GM21360 (cell line): ENCODE data around the gene BPIFB6.
"Not testable (repeated sequence)": the region's sequence is repeated elsewhere in the genome, so short reads cannot be mapped to it uniquely, and the experiment has no call there.

Source experiments
- ATAC-seq: cut with Tn5 transposase; IDR thresholded peaks from one replicate; pipeline ENCODE4 v1.9.1; 2021; ENCODE audit warnings: mild to moderate bottlenecking, moderate library complexity; ENCODE audit not compliant: unreplicated experiment

BPIFB6 gene

GRCh38 chr20:33027769-33028751 lies 3.4 kb upstream of the BPIFB6 start:
- no peak for ATAC-seq

- ATAC-seq = no peak
Observed at GRCh38 chr20:33028875-33029274, 2.6 kb upstream of the BPIFB6 start.

GRCh38 chr20:33030076-33030475 lies 1.4 kb upstream of the BPIFB6 start:
- ATAC-seq = no peak

- no peak for ATAC-seq
Observed at GRCh38 chr20:33030569-33030968, 879 bp upstream of the BPIFB6 start.

DNA sequence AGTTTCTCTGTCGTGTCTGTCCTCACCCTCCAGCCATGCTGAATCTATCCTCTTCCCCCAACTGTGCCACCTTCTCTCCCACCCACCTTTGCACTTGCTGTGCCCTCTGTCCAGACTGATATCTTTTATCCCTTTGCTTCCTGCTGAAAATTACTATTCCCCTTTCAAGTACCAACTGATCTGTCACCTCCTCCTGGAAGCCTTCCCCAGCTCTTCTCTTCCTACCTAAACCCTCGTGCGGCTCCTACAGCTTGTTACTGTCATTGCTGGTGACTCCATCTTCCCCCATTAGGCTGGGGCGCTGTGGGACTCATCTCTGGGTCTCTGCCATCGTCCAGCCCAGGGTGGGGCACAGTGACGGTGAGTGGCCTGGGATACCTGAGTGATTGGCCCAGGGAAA lies 1.1 kb downstream of the BPIFB6 start:
- no peak for ATAC-seq

- no peak for ATAC-seq
Observed at GRCh38 chr20:33033381-33033780, 1.9 kb downstream of the BPIFB6 start.

DNA sequence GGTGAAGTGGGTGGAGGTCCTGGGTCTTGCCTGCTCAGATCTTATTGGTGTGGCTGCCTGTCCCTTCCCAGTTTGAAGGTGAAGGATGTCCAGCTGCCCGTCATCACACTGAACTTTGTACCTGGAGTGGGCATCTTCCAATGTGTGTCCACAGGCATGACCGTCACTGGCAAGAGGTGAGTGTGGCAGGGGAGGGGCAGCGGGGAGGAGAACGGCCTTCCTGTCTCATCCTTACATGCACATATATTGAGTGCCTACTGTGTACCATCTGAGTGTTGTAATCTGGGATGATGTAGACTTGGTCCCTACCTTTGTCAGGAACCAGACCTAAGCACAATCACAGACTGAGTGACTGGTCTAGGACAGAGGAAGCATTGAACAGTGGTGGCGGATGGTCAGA lies 2.7 kb downstream of the BPIFB6 start:
- no peak for ATAC-seq

DNA sequence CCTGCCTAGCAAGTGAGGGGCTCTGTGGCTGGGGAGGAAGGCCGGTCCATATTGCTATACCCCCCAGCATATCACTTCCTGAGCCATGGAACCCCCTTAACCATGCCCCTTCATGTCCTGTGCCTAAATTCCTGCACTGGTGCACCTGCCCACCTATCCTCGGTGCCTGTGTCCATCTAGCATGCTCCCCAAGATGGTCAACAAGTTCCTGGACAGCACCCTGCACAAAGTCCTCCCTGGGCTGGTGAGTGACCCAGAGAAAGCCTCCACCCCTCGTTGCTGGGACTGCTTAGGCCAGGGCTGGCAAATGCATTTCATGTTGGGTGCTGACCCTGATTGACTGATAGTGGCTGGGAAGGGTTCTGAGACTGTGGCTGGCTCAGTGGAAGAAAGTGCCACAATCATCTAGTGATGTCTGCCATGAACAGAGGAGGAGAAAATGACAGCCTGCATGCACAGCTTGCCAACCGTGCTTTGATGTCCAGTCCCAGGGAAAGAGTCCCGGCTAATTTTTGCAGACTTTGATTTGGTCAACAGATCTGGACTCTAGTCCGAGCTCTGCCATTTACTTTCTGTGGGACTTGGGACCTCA lies 3.5 kb downstream of the BPIFB6 start:
- no peak for ATAC-seq

DNA sequence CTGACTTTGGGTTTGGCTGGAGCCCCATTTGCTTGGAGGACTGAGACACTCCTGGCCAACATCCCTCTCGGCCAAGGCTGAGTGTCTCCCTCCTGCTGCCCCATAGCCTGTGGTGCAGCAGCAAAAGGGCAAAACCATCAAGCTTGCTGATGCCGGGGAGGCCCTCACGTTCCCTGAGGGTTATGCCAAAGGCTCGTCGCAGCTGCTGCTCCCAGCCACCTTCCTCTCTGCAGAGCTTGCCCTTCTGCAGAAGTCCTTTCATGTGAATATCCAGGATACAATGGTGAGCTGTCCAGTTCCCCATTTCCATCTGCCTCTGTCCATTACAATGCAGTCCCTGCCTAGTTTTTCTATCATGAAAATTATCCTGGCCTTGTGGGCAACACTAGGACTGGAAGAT lies 6.0 kb downstream of the BPIFB6 start:
- ATAC-seq = no peak

- no peak for ATAC-seq
Observed at GRCh38 chr20:33038243-33038642, 6.8 kb downstream of the BPIFB6 start.

DNA sequence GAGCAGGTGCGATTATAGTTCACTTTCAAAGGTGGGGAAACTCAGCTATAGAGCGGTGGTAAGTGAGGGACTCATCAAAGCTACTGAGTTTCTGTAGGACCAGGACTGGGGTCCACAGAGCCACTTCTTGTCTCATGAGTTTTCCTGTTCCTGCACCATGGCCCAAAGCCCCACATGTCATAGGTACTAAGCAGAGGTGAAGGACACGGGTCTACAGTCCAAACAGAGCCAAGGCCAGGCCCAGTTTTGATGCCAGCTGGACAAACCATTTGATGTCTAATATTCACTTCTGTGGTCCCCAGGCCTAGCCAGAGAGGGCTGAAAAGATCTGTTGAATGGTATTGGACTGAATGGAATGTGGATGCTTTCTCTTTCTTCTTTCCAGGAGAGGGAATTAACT lies 11.0 kb downstream of the BPIFB6 start:
- no peak for ATAC-seq

- no peak for ATAC-seq
Observed at GRCh38 chr20:33042983-33043730, 11.7 kb downstream of the BPIFB6 start.

DNA sequence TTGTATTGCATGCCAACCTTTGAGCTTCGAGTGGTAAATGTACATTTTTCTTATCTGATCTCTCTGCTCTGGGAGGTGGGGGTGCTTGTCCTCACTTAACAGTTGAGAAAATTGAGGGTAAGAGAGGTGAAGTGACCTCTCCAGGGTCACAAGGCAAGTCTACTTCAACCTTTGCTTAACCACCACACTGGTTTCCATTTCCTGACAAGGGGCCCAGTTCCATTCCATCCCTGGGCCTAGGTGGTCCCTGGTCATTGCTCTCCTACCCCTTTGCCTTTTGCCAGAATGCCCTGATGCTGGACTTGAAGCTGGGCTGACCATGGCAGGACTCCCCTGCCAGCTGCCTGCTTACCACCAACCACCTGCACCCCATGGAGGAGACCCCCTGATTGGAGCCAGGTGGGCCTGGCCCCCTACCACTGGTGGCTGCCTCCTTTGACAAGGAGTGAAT lies 12.3 kb downstream of the BPIFB6 start:
- ATAC-seq = no peak

DNA sequence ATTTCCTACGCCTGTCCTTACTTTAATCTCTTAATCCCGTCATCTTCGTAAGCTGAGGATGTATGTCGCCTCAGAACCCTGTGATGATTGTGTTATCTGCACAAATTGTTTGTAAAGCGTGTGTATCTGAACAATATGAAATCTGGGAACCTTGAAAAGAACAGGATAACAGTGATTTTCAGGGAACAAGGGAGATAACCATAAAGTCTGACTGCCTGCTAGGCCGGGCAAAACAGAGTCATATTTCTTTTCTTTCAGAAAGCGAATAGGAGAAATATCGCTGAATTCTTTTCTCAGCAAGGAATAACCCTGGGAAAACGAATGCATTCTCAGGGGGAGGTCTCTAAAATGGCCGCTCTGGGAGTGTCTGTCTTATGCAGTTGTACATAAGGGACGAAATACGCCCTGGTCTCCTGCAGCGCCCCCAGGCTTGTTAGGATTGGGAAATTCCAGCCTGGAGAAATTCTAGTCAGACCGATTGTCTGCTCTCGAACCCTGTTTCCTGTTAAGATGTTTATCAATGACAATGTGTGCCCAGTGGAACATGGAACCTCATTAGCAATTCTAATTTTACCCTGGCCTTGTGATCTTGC lies 13.8 kb downstream of the BPIFB6 start:
- ATAC-seq = not testable (repeated sequence)

DNA sequence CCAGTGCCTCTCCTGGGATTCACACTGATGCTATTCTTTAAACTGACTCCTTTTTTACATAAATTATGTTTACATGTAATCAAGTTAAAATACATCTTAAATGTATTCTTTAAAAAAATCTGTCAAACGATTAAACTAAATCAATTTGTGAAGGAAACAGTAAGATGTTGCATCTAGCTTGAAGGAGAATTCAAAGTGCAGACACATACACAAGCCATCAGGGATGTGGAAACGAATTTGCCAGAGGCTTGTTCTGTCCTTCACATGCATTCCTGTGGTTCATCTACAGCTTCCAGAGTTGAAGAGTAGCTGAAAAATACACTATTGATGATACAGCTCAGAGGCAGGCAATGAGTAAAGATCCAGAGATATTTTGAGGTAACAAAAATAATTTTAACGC lies 15.0 kb downstream of the BPIFB6 start:
- ATAC-seq = no peak

DNA sequence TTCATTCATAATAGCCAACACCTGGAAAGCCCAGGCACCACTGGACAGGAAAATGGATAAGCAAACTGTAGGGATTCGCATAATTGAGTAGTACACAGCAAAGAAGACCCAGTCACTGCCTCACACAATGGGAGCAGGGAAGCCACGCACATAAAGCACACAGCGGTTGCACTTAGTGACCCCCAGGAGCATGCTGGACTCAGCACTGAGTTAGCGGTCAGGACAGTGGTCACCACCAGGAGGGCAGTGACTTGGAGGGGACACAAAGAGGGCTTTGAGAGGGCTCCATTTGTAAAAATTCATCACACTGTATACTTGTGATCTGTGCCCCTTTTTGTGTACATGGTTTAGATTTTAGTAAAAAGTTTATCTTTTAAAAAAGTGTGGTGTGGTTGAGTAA lies 19.9 kb downstream of the BPIFB6 start:
- no peak for ATAC-seq

- no peak for ATAC-seq
Observed at GRCh38 chr20:33053291-33054106, 22.1 kb downstream of the BPIFB6 start, which contains the start of gene BPIFB3. TSS of gene BPIFB3 (plus strand) at chr20:33053903. CDS start at chr20:33055436, 1,533 bp downstream.

GRCh38 chr20:33054381-33054780 lies 22.9 kb downstream of the BPIFB6 start:
- ATAC-seq = no peak

GRCh38 chr20:33054791-33055190 lies 23.3 kb downstream of the BPIFB6 start:
- ATAC-seq = no peak

- no peak for ATAC-seq
Observed at GRCh38 chr20:33059136-33059535, 27.7 kb downstream of the BPIFB6 start.
